ENCODE measurements around the gene F11R.

F11R gene

GRCh38 chr1:161006563-161006962, 14.4 kb downstream of the F11R start:
- ChIA-PET CTCF (no interaction called here), POLR2A (no interaction called here)
- no peak for DNase-seq (ENCODE audit: extremely low spot score)
- TF ChIP-seq SUZ12 (IDR thresholded peaks at IDR 0.05) (no peak), TARDBP (IDR thresholded peaks at IDR 0.05) (no peak), SP1 (IDR thresholded peaks at IDR 0.05) (no peak)
- TF ChIP-seq, protein P1, sequence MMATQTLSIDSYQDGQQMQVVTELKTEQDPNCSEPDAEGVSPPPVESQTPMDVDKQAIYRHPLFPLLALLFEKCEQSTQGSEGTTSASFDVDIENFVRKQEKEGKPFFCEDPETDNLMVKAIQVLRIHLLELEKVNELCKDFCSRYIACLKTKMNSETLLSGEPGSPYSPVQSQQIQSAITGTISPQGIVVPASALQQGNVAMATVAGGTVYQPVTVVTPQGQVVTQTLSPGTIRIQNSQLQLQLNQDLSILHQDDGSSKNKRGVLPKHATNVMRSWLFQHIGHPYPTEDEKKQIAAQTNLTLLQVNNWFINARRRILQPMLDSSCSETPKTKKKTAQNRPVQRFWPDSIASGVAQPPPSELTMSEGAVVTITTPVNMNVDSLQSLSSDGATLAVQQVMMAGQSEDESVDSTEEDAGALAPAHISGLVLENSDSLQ (IDR thresholded peaks at IDR 0.05), result no peak

DNA sequence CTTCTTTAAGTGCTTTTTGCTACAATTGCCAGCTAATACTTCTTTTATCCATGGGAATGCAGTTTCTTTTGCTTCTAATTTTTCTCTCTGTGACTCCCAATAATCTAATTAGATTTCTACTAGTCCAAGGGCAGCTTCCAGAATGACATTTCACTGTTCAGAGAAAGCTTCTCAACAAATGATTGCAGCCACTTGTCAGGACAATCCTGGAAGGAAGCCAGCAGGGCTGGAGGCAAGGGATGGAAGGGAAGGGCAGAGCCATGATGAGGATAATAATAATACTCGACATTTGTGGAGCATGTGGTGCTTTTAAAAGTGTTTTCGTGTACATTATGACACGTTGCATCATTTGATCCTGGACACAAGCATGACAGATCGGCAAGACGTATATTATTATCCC, 19.4 kb downstream of the F11R start:
- CTCF ChIA-PET, result no interaction called here
- DNase-seq (ENCODE audit: extremely low spot score), result no peak
- POLR2A ChIA-PET, result no interaction called here
- TF ChIP-seq ZNF384 (IDR thresholded peaks at IDR 0.05), result no peak
- TF ChIP-seq, protein P1 (IDR thresholded peaks at IDR 0.05), result no peak
- no peak for TF ChIP-seq SP1 (IDR thresholded peaks at IDR 0.05)
- no peak for TF ChIP-seq NFRKB (IDR thresholded peaks at IDR 0.05)
- no peak for TF ChIP-seq SUZ12 (IDR thresholded peaks at IDR 0.05)
- no peak for TF ChIP-seq FOXM1 (IDR thresholded peaks at IDR 0.05; ENCODE audit: borderline replicate concordance)
- TF ChIP-seq L3MBTL2 (conservative IDR thresholded peaks at IDR 0.05), result no peak
- TF ChIP-seq FOXA1 (IDR thresholded peaks at IDR 0.05), result no peak
- no peak for TF ChIP-seq ARNT (IDR thresholded peaks at IDR 0.05)
- TF ChIP-seq HDGF (IDR thresholded peaks at IDR 0.05; ENCODE audit: borderline replicate concordance), result no peak
- no peak for TF ChIP-seq ELF4 (IDR thresholded peaks at IDR 0.05)
- TF ChIP-seq TARDBP (IDR thresholded peaks at IDR 0.05), result no peak
- no peak for TF ChIP-seq CTBP1 (IDR thresholded peaks at IDR 0.05; ENCODE audit: borderline replicate concordance)
- no peak for TF ChIP-seq FOXK2 (IDR thresholded peaks at IDR 0.05)
- no peak for TF ChIP-seq LEF1 (IDR thresholded peaks at IDR 0.05; ENCODE audit: borderline replicate concordance)
- TF ChIP-seq BHLHE40 (IDR thresholded peaks at IDR 0.05; ENCODE audit: borderline replicate concordance), result no peak

DNA sequence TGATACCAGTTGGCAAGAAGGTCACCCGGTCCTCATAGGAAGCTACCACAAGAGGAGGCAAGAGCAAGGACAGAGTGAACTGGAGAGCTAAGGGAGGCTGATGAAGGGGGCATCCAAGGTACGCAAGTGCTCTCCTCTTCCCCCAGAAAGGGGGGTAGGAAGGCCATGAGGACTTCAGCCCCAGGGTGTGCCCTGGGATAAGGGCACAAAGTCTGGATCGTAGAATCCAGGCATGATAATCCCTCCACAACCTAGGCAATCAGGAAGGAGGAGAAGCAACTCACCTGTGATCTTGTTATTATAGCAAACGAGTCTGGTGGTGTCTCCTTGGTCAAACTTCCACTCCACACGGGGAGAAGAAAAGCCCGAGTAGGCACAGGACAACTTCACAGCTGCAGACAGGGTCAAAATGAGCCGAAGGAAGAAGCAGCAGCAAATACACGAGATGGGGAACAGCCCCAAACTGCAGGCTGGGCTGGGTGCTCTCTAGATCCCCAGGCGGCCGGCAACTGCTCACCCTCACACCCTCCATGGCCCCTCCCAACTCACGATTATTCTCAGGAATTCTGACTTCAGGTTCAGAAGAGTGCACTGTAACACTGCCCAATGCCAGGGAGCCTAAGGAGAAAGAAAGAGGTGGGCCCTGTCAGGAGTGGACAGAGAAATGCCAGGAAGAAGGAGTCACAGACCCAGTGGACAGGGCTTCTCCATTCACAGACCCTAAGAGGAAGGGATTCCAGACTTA, 20.0 kb downstream of the F11R start:
- TF ChIP-seq ELF4 (IDR thresholded peaks at IDR 0.05) (no peak), FOXA1 (IDR thresholded peaks at IDR 0.05) (no peak), SUZ12 (IDR thresholded peaks at IDR 0.05) (no peak), L3MBTL2 (conservative IDR thresholded peaks at IDR 0.05) (no peak), BHLHE40 (IDR thresholded peaks at IDR 0.05; ENCODE audit: borderline replicate concordance) (no peak), NFRKB (IDR thresholded peaks at IDR 0.05) (no peak), CTBP1 (IDR thresholded peaks at IDR 0.05; ENCODE audit: borderline replicate concordance) (no peak), TARDBP (IDR thresholded peaks at IDR 0.05) (no peak), ARNT (IDR thresholded peaks at IDR 0.05) (no peak), SP1 (IDR thresholded peaks at IDR 0.05) (no peak), HDGF (IDR thresholded peaks at IDR 0.05; ENCODE audit: borderline replicate concordance) (no peak), FOXK2 (IDR thresholded peaks at IDR 0.05) (no peak), LEF1 (IDR thresholded peaks at IDR 0.05; ENCODE audit: borderline replicate concordance) (no peak), FOXM1 (IDR thresholded peaks at IDR 0.05; ENCODE audit: borderline replicate concordance) (no peak), ZNF384 (IDR thresholded peaks at IDR 0.05) (no peak)
- TF ChIP-seq, protein P1 (IDR thresholded peaks at IDR 0.05), result no peak
- POLR2A ChIA-PET, result no interaction called here
- DNase-seq (ENCODE audit: extremely low spot score), result no peak
- CTCF ChIA-PET, result no interaction called here

GRCh38 chr1:160999376-160999775, 21.6 kb downstream of the F11R start:
- CTCF ChIA-PET, result interaction anchor here (0.6 kb wide), 1 partner anchor 98 kb away, joined by 3 read pairs; no protein-coding TSS in a partner anchor
- no peak for TF ChIP-seq NFRKB (IDR thresholded peaks at IDR 0.05)
- no peak for TF ChIP-seq ELF4 (IDR thresholded peaks at IDR 0.05)
- no peak for TF ChIP-seq ZNF384 (IDR thresholded peaks at IDR 0.05)
- no peak for TF ChIP-seq SUZ12 (IDR thresholded peaks at IDR 0.05)
- TF ChIP-seq, protein P1 (IDR thresholded peaks at IDR 0.05), result no peak
- TF ChIP-seq FOXM1 (IDR thresholded peaks at IDR 0.05; ENCODE audit: borderline replicate concordance), result no peak
- TF ChIP-seq ARNT (IDR thresholded peaks at IDR 0.05), result no peak
- TF ChIP-seq FOXK2 (IDR thresholded peaks at IDR 0.05), result no peak
- TF ChIP-seq TARDBP (IDR thresholded peaks at IDR 0.05), result no peak
- no peak for TF ChIP-seq CTBP1 (IDR thresholded peaks at IDR 0.05; ENCODE audit: borderline replicate concordance)
- TF ChIP-seq HDGF (IDR thresholded peaks at IDR 0.05; ENCODE audit: borderline replicate concordance), result no peak
- no peak for TF ChIP-seq LEF1 (IDR thresholded peaks at IDR 0.05; ENCODE audit: borderline replicate concordance)
- POLR2A ChIA-PET, result no interaction called here
- no peak for DNase-seq (ENCODE audit: extremely low spot score)

DNA sequence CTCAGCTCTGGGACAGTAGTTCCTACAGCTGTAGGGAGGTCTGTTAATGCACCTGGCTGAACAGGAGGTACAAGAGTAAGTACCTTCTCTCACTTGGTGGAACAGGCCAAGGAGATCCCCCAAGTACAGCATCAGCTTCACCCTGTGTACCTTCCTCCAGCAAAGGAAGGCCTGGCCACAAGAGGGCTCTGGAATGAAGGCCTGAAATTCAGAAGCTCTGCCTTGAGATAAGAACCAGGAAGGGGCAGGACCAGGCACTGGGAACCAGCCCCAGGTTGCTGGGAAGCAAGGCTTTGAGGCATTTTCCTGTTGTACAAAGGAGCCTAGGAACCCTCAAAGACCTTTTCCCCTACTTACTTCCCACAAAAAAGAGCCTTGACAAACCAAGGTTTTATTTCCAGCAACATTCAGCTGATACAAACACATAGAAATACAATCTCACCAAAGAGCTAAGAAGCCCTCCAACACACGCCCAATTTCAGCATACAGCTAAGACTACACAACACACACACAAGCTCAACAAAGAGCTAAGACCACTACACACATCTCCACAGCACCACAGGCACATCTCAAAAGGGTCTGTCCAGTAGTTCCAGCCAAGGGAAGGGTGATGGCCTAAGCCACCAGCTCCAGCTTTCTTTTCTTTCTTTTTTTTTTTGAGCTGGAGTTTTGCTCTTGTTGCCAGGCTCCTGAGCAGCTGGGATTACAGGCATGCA, 23.5 kb downstream of the F11R start:
- POLR2A ChIA-PET, result interaction anchor here (0.8 to 1.7 kb wide), 3 partner anchors 23 to 135 kb away, joined by 3 to 7 read pairs (median 5); partner anchors contain the start of genes DEDD, F11R and KLHDC9
- peak; percentile 70 for DNase-seq (ENCODE audit: extremely low spot score)
- no peak for TF ChIP-seq FOXA1 (IDR thresholded peaks at IDR 0.05)
- CTCF ChIA-PET, result interaction anchor here (0.7 to 2.0 kb wide), 9 partner anchors 8 to 220 kb away, joined by 3 to 9 read pairs (median 4); partner anchors contain the start of genes KLHDC9 and PPOX

Data from HEK293T (cell line).